NCI-H524 treated with DMSO at 0.1 percent for 48 hours (cell line): ENCODE results near the gene EIF1AX.
"Not testable (repeated sequence)": the region's sequence is repeated elsewhere in the genome, so short reads cannot be mapped to it uniquely, and the experiment has no call there.

ENCODE experiments used
- DNase-seq: peaks from one replicate; lab custom pipeline; 2025; lab: John Stamatoyannopoulos, UW

The EIF1AX gene

DNA sequence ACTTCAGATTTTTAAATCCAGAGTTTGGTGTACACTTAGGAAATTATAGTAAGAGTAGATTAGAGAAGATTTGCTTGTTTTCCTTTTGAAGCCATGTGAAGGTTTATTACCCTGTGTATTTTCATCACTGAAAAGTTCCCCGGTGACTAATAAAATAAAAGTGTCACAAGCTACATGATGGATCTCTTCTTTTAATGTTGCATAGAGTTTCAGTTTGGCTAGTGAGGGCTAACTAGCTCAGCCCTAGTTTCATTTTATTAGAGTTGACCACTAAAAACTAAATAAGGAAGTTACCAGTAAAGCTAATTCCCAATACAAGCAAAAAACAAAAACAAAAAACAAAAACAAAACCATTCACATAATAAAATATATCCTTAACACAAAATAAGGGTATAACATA, 14.8 kb downstream of the EIF1AX start:
- not testable (repeated sequence) for DNase-seq

DNA sequence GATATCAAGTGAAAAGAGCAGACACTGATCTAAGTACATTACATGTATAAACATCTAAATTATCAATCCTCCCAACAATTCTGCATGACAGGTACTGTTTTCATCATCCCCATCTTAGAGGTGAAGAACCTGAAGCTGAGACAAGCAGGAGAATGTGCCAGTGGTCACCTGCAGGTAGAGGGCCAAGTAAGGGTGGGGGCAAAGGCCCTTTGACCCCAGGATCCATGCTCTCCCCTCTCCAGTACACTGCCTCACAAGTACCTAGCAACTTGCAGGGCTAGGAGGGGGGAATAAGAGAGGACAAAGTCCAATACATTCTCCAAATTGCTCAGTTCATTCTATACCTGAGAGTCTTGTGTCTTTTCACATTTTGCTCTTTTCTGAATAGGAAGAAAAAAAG, 16.7 kb downstream of the EIF1AX start:
- DNase-seq, result no peak

DNA sequence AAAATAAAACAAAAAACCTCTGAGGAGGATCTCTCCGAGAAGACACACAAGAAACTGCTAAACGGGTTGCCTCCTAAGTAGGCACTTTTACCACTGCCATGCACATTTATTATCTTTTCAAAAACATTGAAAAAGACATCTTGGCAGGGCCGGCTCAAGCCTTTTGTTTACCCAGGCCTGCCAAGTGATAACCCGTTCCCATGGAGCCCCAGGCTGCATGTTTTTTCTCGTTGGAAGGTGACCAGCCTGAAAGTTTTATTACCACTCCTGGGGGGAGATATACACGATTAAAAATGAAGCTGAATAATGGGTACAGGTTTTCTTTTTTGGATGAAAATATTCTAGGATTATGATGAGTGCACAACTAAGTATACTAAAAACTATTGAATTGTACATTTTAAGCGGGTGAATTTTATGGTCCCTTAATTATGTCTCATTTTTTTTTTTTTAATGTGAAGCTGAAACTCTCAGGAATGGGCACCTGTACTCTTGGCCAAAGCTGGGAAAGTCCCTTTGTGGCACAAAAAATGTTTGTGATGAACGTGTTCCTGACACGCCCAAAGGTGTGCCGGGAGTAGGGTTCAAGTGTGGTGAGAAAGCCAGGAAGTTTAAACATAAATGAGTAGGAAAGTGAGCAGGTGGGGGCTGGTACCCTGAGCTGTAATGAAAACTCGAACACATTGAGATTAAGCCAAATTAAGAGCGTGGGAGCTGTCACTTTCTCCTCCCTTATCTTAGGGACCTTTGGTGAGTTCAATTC, 23.4 kb downstream of the EIF1AX start:
- DNase-seq, result no peak

DNA sequence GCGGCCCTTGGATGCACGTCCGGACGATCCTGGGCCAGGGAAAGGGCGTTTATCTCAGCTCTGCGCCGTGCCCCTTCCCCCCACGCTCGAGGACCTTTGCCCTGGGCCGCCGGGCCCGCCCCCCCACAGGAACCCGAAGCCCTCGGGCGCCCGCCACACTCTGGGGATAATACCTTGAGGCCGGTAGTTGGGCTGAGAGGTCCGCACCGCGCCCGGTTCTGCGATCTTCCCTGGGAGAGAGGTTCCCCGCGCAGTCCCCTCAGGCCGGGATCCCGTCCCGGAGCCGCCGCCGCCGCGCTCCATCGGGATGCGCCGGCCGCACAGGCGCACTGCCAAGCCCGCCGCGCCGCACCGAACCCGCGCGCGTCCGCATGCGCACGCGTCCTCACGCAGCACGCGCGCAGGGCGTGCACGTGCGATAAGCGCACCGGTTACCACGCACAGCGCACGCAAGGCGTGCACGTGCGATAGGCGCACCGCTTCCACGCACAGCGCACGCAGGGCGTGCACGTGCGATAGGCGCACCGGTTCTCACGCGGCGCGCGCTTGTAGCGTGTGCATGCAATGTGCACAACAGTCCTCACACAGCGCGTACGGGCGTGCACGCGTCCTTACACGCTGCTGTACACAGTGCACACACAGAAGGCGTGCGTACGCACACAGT, 24.9 kb downstream of the EIF1AX start, which contains the start of gene MAP7D2:
MAP7D2 (minus strand) TSS at position 331 of the 664 bp plus-strand sequence; CDS start at position 303, 28 bp downstream.
- no peak for DNase-seq

DNA sequence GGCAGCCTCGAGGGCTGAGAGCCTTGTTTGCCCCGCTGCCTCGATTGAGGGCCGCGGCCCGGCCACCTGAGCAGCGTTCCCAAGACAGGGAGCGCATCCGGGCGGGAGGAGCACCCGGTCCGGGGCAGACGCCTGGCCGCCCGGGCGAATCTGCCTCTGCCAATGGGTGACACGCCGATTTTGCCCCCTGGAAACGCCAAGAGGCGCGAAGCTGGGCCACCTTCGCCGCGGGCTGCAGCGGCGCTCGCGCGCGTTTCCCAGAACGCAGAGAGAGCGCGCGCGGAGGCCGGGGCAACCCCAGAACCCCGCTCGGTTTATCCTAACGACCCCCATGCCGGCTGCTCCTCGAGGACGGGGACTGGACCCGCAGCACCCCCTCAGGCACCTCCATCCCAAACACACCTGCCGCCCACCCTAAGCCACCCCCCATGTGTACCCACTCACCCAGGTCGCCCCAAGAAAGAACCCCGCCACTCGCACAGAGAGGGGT, 25.5 kb downstream of the EIF1AX start:
- DNase-seq, result no peak

DNA sequence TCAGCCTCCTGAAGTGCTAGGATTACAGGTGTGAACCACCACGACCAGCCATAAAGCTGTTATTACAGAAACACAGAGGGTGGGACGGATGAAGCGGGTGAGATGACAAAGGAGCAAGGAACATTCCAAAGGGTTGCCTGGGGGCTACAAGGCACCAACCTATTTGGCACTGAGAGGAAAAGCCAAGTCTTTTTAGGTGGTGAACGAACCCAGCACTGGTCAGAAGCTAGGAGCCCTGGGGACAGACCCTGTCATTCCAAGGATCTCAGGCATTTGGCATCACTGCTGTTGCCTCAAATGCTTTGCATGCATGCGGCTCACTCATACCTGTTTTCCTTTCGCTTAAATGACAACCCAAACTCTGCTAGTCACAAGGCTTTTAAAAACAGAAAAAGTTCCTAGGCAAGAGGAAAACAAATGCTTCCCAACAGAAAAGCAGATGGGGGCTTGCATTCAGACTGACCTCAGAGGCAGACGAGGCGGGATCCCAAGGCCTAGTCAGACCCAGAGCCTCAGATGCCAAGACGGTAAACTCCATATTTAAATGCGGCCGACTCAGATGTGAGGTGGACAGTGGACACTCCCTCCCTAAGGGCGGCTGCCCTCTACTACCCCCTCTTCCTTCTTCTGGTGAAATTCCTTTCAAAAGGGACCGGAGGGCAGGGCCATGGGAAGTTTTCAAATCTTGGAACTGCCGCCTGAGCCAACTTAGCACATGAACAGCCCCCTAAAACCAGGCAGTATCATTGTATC, 29.4 kb downstream of the EIF1AX start:
- no peak for DNase-seq

DNA sequence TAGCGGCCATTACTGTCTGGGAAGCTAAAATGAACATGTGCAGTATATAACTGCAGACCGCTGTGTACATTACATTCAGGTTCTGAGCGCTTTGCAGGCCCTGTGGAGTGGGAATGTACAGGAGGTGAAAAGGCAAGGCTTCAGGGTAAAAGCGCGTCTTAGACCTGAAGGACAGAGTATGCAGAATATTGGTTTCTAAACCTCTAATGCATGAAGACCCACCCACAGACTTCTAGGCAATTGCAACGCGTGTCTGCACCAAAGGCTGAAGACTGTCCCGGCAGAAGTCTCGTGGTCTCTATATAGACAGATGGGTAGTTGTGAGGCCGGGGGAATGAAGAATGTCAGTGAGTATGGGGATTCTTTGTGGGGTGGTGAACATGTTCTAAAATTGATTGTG, 30.4 kb downstream of the EIF1AX start:
- no peak for DNase-seq

DNA sequence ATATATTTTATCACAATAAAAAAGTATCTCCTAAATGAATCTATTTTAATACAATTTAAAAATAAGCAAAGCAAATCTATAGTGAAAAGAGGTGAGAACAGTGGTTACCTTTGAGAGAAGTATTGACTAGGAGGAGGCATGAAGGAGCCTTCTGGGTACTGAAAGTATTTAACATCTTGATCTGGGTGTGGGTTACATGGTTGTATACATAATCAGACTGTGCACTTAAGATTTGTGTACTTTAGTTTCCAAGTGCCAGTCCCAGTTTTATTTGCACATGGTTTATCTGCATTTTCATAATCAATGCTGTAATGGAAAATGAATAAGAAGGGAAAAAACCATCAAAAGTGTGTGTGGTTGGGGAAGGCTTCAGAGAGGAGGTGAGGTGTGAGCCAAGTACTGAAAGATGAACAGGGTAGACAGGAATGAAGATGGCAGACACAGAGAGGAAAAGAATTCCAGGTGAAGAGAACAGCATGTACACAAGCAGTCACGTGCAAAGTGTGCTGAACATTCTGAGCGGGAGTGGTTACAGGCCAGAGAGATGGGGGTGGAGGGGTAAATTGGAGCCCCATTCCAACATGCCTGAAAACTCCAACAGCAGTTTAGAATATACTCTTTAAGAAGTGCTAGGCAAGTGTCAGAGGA, 39.6 kb downstream of the EIF1AX start:
- no peak for DNase-seq

DNA sequence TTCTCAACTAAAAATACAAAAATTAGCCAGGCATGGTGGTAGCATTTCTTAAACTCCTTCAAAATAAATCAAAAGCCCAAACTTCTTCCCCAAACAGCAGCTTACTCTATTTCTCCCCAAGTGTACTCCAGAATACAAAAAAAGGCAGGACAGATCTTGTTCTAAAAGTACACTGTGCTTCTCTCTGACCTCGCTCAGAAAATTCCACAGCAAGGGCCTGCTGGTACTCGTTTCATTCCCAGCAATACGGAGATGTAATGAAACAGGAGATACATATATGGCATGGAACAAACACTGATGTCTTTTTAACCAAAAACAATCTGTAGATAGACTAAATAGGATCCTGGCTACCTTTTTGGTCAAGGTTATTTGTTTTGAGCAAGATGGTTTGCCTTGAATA, 50.1 kb downstream of the EIF1AX start:
- DNase-seq, result no peak

DNA sequence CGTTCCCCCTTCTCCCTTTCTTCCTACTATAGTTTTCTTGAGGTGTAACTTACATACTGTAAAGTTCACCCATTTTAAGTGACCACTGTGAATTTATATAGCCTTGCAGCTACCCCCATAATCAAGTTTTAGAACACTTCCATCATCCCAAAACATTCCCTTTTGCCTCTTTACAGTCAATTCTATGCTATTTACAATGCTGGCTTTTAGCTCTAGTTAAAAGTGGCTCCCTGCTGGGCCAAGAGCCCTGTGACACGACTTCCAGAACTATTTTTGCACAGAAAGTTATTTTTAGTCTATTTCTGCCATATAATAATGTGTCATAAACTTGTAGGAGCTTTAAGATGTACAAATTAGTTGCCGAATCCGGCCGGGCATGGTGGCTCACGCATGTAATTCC, 51.8 kb downstream of the EIF1AX start:
- DNase-seq, result no peak

DNA sequence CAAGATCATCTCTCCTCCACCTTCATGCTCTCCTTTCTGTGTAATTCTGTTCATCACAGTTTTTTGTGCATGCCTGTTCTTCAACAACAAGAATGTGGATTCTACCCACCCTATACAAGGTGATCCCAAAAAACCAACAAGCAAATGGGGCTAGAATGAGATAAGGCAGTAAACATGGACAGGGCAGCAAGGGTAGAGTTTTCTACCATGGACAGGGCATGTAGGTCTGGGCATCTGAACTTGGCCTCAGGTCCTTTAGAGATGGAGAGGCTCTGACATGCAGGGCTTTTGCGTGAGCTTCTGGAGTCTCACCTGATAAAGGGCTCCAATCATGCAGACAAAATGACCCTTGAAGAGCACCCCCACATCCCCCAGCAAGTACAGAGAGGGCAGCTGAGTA, 61.4 kb downstream of the EIF1AX start:
- no peak for DNase-seq
